ENCODE measurements around the gene DHRS13. TPM values are rescaled to one million over a fixed set of nuclear protein-coding genes. Genes with fewer than 3 reads are reported as not detected.

DHRS13 gene, protein sequence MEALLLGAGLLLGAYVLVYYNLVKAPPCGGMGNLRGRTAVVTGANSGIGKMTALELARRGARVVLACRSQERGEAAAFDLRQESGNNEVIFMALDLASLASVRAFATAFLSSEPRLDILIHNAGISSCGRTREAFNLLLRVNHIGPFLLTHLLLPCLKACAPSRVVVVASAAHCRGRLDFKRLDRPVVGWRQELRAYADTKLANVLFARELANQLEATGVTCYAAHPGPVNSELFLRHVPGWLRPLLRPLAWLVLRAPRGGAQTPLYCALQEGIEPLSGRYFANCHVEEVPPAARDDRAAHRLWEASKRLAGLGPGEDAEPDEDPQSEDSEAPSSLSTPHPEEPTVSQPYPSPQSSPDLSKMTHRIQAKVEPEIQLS
- total RNA-seq (6.9 and 7.8 TPM in 2 replicates), polyA plus RNA-seq (2.6 and 4.6 TPM in 2 replicates), polyA minus RNA-seq (ENCODE audit: low replicate concordance) (1.6 and 2.1 TPM in 2 replicates)
- polyA plus RNA-seq (2012), result 1.1 and 2.9 TPM in 2 replicates

- H3K4me2 ChIP-seq (ENCODE audit: extremely low read depth, insufficient read depth, low read length), result peak within 1 kb of the TSS; percentile 64
- peak; percentile 77 to 85 for DNase-seq (ENCODE audit: low read depth in 2 of 2)
- H3K79me2 ChIP-seq (ENCODE audit: control insufficient read depth, insufficient read depth, low read length), result no peaks in the 10 kb centered on the region
- peaks cover 11% of the 10 kb centered on the region for H3K36me3 ChIP-seq (ENCODE audit: control insufficient read depth, insufficient read depth, low read length)
- H3K4me3 ChIP-seq (replicated peaks in 1 of 4; ENCODE audit: control extremely low read depth in 1 of 4, insufficient read depth in 1 of 4, low read depth in 3 of 4, low read length in 4 of 4), result peak within 1 kb of the TSS; percentile 50 to 69 (median 59)
- H4K20me1 ChIP-seq (ENCODE audit: control insufficient read depth, extremely low read depth, insufficient read depth, low read length), result no peaks in the 10 kb centered on the region
- peak within 1 kb of the TSS; percentile 55 for H3K9ac ChIP-seq (ENCODE audit: insufficient read depth, low read length)
- TF ChIP-seq CTCF (conservative IDR thresholded peaks at IDR 0.05 in 1 of 2, IDR thresholded peaks at IDR 0.05 in 1 of 2; ENCODE audit: low read depth in 1 of 2, low read length in 2 of 2) (peak; percentile 49 to 58), EZH2 (IDR thresholded peaks at IDR 0.05; ENCODE audit: low read length, missing control alignments) (no peak)
- H3K4me1 ChIP-seq (ENCODE audit: control insufficient read depth, extremely low read depth, insufficient read depth, low read length), result peaks cover 8% of the 10 kb centered on the region
- H3K27ac ChIP-seq (ENCODE audit: insufficient read depth, low read length), result peak within 1 kb of the TSS; percentile 30
- H3K9me3 ChIP-seq (ENCODE audit: control insufficient read depth, insufficient read depth, low read depth, low read length), result no peaks in the 10 kb centered on the region
- H3K27me3 ChIP-seq (ENCODE audit: control insufficient read depth, insufficient read depth, low read length), result no peaks in the 10 kb centered on the region
- H2AFZ ChIP-seq (ENCODE audit: low read length), result peak within 1 kb of the TSS; percentile 58
These were observed at the start of gene DHRS13 for GRCh38 chr17:28902819-28903545. Gene DHRS13, minus strand, starts transcription at chr17:28903079. Its CDS starts 135 bp downstream, at chr17:28902944.

DNA sequence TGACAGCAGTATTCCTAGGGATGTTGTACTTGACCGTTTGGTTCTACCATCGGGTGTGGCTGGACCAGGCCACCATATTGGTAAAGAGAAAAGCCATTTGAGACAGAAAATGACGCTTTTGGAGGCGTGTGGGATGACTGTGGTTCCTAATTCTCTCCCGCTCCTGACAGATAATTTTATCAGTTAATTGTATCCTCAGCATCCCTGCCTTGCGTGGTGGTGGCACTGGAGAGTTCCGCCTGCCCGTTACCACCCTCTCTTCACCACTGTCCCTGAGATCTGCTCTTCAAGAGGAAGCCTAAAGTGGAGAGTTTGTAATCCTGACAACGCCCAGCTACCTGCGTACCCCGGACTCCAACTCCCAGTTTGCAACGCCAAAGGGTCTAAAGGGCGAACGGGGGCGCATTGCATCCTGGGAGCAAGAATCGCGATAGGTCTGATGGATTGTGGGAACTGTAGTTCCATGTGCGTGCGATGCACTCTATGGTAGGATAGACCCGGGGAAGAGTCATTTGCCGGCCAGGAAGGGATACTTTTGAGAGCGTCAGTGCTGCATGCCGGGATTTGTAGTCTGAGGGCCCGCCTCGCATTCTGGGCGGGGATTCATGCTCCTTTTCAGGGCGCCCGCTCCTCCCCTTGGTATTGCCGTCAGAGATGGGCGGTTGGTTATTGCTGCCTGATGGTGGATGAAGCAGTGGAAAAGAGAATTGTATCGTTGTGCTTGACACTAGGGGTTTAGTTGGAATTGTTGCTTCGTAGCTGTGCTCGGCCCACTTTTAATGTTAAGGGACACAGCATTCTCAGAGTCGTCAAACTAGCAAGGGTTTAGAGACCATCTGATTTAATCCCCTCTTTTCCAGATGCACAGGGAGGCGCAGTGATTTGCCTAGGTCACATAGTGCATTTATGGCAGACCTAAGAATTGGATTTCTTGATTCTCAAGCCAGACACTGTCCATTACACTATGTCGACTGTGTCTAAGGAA, 49.4 kb upstream of the DHRS13 start:
- H3K79me2 ChIP-seq (ENCODE audit: control insufficient read depth, insufficient read depth, low read length), result peaks cover 37% of the 10 kb centered on the region
- H4K20me1 ChIP-seq (ENCODE audit: control insufficient read depth, extremely low read depth, insufficient read depth, low read length), result no peaks in the 10 kb centered on the region
- peak overlapping the region; percentile 96 for H3K4me2 ChIP-seq (ENCODE audit: extremely low read depth, insufficient read depth, low read length)
- no peaks in the 10 kb centered on the region for H3K36me3 ChIP-seq (ENCODE audit: control insufficient read depth, insufficient read depth, low read length)
- peak overlapping the region; percentile 86 for H2AFZ ChIP-seq (ENCODE audit: low read length)
- DNase-seq (ENCODE audit: low read depth in 2 of 2), result peak; percentile 99 to 100
- no peaks in the 10 kb centered on the region for H3K9me3 ChIP-seq (ENCODE audit: control insufficient read depth, insufficient read depth, low read depth, low read length)
- H3K4me3 ChIP-seq (replicated peaks in 1 of 4; ENCODE audit: control extremely low read depth in 1 of 4, insufficient read depth in 1 of 4, low read depth in 3 of 4, low read length in 4 of 4), result peak overlapping the region; percentile 41 to 97 (median 76)
- no peak for TF ChIP-seq EZH2 (IDR thresholded peaks at IDR 0.05; ENCODE audit: low read length, missing control alignments)
- TF ChIP-seq CTCF (conservative IDR thresholded peaks at IDR 0.05 in 1 of 2, IDR thresholded peaks at IDR 0.05 in 1 of 2; ENCODE audit: low read depth in 1 of 2, low read length in 2 of 2), result no peak
- peaks cover 4% of the 10 kb centered on the region for H3K4me1 ChIP-seq (ENCODE audit: control insufficient read depth, extremely low read depth, insufficient read depth, low read length)
- peak overlapping the region; percentile 91 for H3K27ac ChIP-seq (ENCODE audit: insufficient read depth, low read length)
- H3K9ac ChIP-seq (ENCODE audit: insufficient read depth, low read length), result peak overlapping the region; percentile 57
- H3K27me3 ChIP-seq (ENCODE audit: control insufficient read depth, insufficient read depth, low read length), result no peaks in the 10 kb centered on the region

All from fibroblast of lung (primary cell).